H1 (cell line): ENCODE data around the gene RNF145. TPM values are rescaled to one million over a fixed set of nuclear protein-coding genes. Genes with fewer than 3 reads are reported as not detected.

Source experiments
- CTCF ChIA-PET: fragments of 300-600 bp; sonication (Branson Sonifier 250); formaldehyde crosslinking; loops from one replicate; lab custom pipeline; 2021; ENCODE audit not compliant: partially characterized antibody; lab: Charles Lee
- POLR2A ChIA-PET: fragments of 300-600 bp; sonication (Branson Sonifier 250); formaldehyde crosslinking; loops from one replicate; lab custom pipeline; 2021; ENCODE audit warnings: inconsistent platforms; ENCODE audit not compliant: partially characterized antibody; lab: Charles Lee
- DNase-seq, 2 experiments: peaks; one replicate each; pipeline versions ENCODE4 v3.0.0 to v3.0.0-alpha.2; 2010 to 2022; ENCODE audit warnings: low spot score in 2 of 2, low read depth in 1 of 2, mixed read lengths in 1 of 2
- FAIRE-seq: peaks from 2 replicates; lab custom pipeline; 2011; peaks lifted over from hg19 to GRCh38; lab: Jason Lieb, UNC
- H2AFZ ChIP-seq: 2 replicates; pipeline ENCODE4 v1.8.1; 2012; ENCODE audit warnings: low read length, inconsistent platforms
- H2AK5ac ChIP-seq: 2 replicates; pipeline ENCODE4 v1.6.1; 2013; ENCODE audit warnings: low read depth, low read length
- H2BK120ac ChIP-seq: replicated peaks from 2 replicates; pipeline ENCODE3; 2013; ENCODE audit warnings: low read depth, low read length, inconsistent platforms
- H2BK12ac ChIP-seq: 2 replicates; pipeline ENCODE4 v1.6.1; 2013; ENCODE audit warnings: low read depth, low read length
- H2BK15ac ChIP-seq: 2 replicates; pipeline ENCODE4 v1.6.1; 2013; ENCODE audit warnings: low read length
- H2BK20ac ChIP-seq: 2 replicates; pipeline ENCODE4 v1.6.1; 2013; ENCODE audit warnings: low read length
- H2BK5ac ChIP-seq: 2 replicates; pipeline ENCODE4 v1.6.1; 2013; ENCODE audit warnings: low read depth, low read length
- H3K14ac ChIP-seq: 2 replicates; pipeline ENCODE4 v1.6.1; 2013; ENCODE audit warnings: inconsistent platforms; ENCODE audit not compliant: insufficient read length
- H3K18ac ChIP-seq: 2 replicates; pipeline ENCODE4 v1.6.1; 2013; ENCODE audit warnings: low read length; ENCODE audit errors: extremely low read depth
- H3K23ac ChIP-seq: 2 replicates; pipeline ENCODE4 v1.6.1; 2013; ENCODE audit warnings: inconsistent platforms; ENCODE audit not compliant: insufficient read length
- H3K23me2 ChIP-seq: 2 replicates; pipeline ENCODE4 v1.6.1; 2013; ENCODE audit warnings: low read depth, low read length
- H3K27ac ChIP-seq: 2 replicates; pipeline ENCODE4 v1.6.1; 2011; ENCODE audit warnings: low read depth, low read length, inconsistent platforms
- H3K27me3 ChIP-seq, 4 experiments: replicated peaks in 1 of 4; 1 replicate in 1 of 4; 2 replicates in 3 of 4; pipeline versions ENCODE4 v1.6.1 to v1.8.1; 2011 to 2013; ENCODE audit warnings: low read length in 3 of 4, mild to moderate bottlenecking in 3 of 4, inconsistent platforms in 2 of 4, mixed read lengths in 2 of 4, moderate library complexity in 1 of 4; ENCODE audit not compliant: control insufficient read depth in 3 of 4, insufficient read depth in 3 of 4; ENCODE audit errors: extremely low read depth in 1 of 4
- H3K36me3 ChIP-seq, 4 experiments: 2 replicates each; pipeline versions ENCODE4 v1.6.1 to v1.8.1; 2011 to 2013; ENCODE audit warnings: mild to moderate bottlenecking in 4 of 4, low read length in 3 of 4, moderate library complexity in 2 of 4, control low read depth in 1 of 4, inconsistent platforms in 1 of 4; ENCODE audit not compliant: insufficient read depth in 4 of 4, control insufficient read depth in 2 of 4
- H3K4ac ChIP-seq: replicated peaks from 2 replicates; pipeline ENCODE3; 2013; ENCODE audit warnings: low read length, low read depth, mixed read lengths, inconsistent platforms; ENCODE audit not compliant: insufficient read length
- H3K4me1 ChIP-seq, 4 experiments: replicated peaks in 1 of 4; 1 replicate in 1 of 4; 2 replicates in 3 of 4; pipeline versions ENCODE4 v1.6.1 to v1.8.1; 2011 to 2013; ENCODE audit warnings: low read length in 3 of 4, inconsistent platforms in 2 of 4, mixed read lengths in 1 of 4; ENCODE audit not compliant: insufficient read depth in 4 of 4, control insufficient read depth in 3 of 4
- H3K4me2 ChIP-seq, 2 experiments: 2 replicates each; pipeline versions ENCODE4 v1.6.1 to v1.8.1; 2011 to 2013; ENCODE audit warnings: low read depth in 2 of 2, low read length in 2 of 2, control low read depth in 1 of 2, inconsistent platforms in 1 of 2, mild to moderate bottlenecking in 1 of 2; ENCODE audit not compliant: insufficient read depth in 1 of 2
- H3K4me3 ChIP-seq, 4 experiments: fragments of 200-600, 300-600 bp in 1 of 4; sonication (generic), shearing (Covaris generic), sonication (Bioruptor Twin) in 1 of 4; 2 replicates each; pipeline versions ENCODE4 v1.5.1 to v1.8.1; 2011 to 2016; ENCODE audit warnings: low read length in 4 of 4, low read depth in 3 of 4, control low read depth in 2 of 4, inconsistent platforms in 2 of 4, mild to moderate bottlenecking in 2 of 4, mixed read lengths in 1 of 4, moderate library complexity in 1 of 4; ENCODE audit not compliant: insufficient read depth in 2 of 4; ENCODE audit errors: extremely low read depth in 1 of 4
- H3K56ac ChIP-seq: replicated peaks from 2 replicates; pipeline ENCODE3; 2013; ENCODE audit warnings: low read depth, mild to moderate bottlenecking, mixed read lengths, low read length, inconsistent platforms; ENCODE audit not compliant: insufficient read length
- H3K79me1 ChIP-seq: 2 replicates; pipeline ENCODE4 v1.6.1; 2013; ENCODE audit warnings: low read depth, low read length, control low read depth
- H3K79me2 ChIP-seq, 2 experiments: 2 replicates each; pipeline versions ENCODE4 v1.6.1 to v1.8.1; 2012 to 2013; ENCODE audit warnings: low read length in 2 of 2, mild to moderate bottlenecking in 2 of 2, inconsistent platforms in 1 of 2; ENCODE audit not compliant: insufficient read depth in 2 of 2, control insufficient read depth in 1 of 2
- H3K9ac ChIP-seq, 4 experiments: replicated peaks in 1 of 4; 1 replicate in 1 of 4; 2 replicates in 3 of 4; pipeline versions ENCODE4 v1.6.1 to v1.8.1; 2011 to 2013; ENCODE audit warnings: low read depth in 3 of 4, low read length in 3 of 4, control low read depth in 2 of 4, mild to moderate bottlenecking in 2 of 4, moderate library complexity in 2 of 4, inconsistent platforms in 1 of 4; ENCODE audit errors: extremely low read depth in 1 of 4
- H3K9me3 ChIP-seq, 2 experiments: 2 replicates each; pipeline versions ENCODE4 v1.6.1 to v1.8.1; 2012 to 2013; ENCODE audit warnings: mild to moderate bottlenecking in 2 of 2, moderate library complexity in 2 of 2, control low read depth in 1 of 2, inconsistent platforms in 1 of 2, low read depth in 1 of 2, low read length in 1 of 2, mixed read lengths in 1 of 2; ENCODE audit not compliant: insufficient read depth in 2 of 2
- H4K20me1 ChIP-seq, 2 experiments: replicated peaks in 1 of 2; 2 replicates each; pipeline versions ENCODE3 to v1.8.1; 2011 to 2013; ENCODE audit warnings: inconsistent platforms in 2 of 2, low read length in 2 of 2, mild to moderate bottlenecking in 1 of 2; ENCODE audit not compliant: insufficient read depth in 2 of 2, control insufficient read depth in 1 of 2
- H4K5ac ChIP-seq: 2 replicates; pipeline ENCODE4 v1.6.1; 2013; ENCODE audit warnings: low read length, low read depth, mixed read lengths, inconsistent platforms; ENCODE audit not compliant: insufficient read length
- H4K8ac ChIP-seq: 2 replicates; pipeline ENCODE4 v1.8.0; 2013; ENCODE audit warnings: mild to moderate bottlenecking, moderate library complexity, low read length, inconsistent platforms; ENCODE audit not compliant: insufficient read depth; ENCODE audit errors: extremely low read depth
- H4K91ac ChIP-seq: replicated peaks from 2 replicates; pipeline ENCODE3; 2013; ENCODE audit warnings: low read length, mixed read lengths, inconsistent platforms; ENCODE audit not compliant: insufficient read length
- ASH2L ChIP-seq: fragments of 200-600, 300-600 bp; sonication (generic); IDR thresholded peaks from one replicate; pipeline ENCODE4 v1.7.1; 2017; ENCODE audit warnings: low read length
- BCL11A ChIP-seq, 2 experiments: IDR thresholded peaks; one replicate each; pipeline ENCODE4 v1.6.1; 2011; ENCODE audit warnings: low read depth in 2 of 2, low read length in 2 of 2, mild to moderate bottlenecking in 2 of 2
- CBX5 ChIP-seq: fragments of 300-800, 300-1000 bp; sonication (generic); IDR thresholded peaks from 2 replicates; pipeline ENCODE4 v1.7.1; 2016; ENCODE audit warnings: antibody characterized with exemption, low read length, low read depth
- CEBPB ChIP-seq: IDR thresholded peaks from 2 replicates; pipeline ENCODE4 v1.6.1; 2012; ENCODE audit warnings: low read depth, low read length
- CHD1 ChIP-seq: IDR thresholded peaks from 2 replicates; pipeline ENCODE4 v1.6.1; 2012; ENCODE audit warnings: low read depth, low read length, improper control_type of control experiment
- CHD2 ChIP-seq: IDR thresholded peaks from 2 replicates; pipeline ENCODE4 v1.6.1; 2012; ENCODE audit warnings: low read length, improper control_type of control experiment
- CTCF ChIP-seq, 3 experiments: IDR thresholded peaks; 1 replicate in 2 of 3; 2 replicates in 1 of 3; pipeline versions ENCODE4 v1.5.1 to v1.6.1; 2011; ENCODE audit warnings: low read length in 3 of 3, mild to moderate bottlenecking in 3 of 3, inconsistent platforms in 2 of 3, low read depth in 1 of 3, moderate library complexity in 1 of 3; ENCODE audit not compliant: insufficient read depth in 1 of 3; ENCODE audit errors: control extremely low read depth in 1 of 3
- GTF2F1 ChIP-seq: IDR thresholded peaks from 2 replicates; pipeline ENCODE4 v1.6.1; 2012; ENCODE audit warnings: low read depth, low read length, improper control_type of control experiment, borderline replicate concordance
- NRF1 ChIP-seq: IDR thresholded peaks from 2 replicates; pipeline ENCODE4 v1.6.1; 2011; ENCODE audit warnings: mild to moderate bottlenecking, low read depth, low read length, improper control_type of control experiment
- SUZ12 ChIP-seq: fragments of 200-600 bp; sonication (generic); IDR thresholded peaks from 2 replicates; pipeline ENCODE4 v1.6.1; 2012; ENCODE audit warnings: mild to moderate bottlenecking, inconsistent platforms, low read length, moderate library complexity, mixed read lengths
- TCF12 ChIP-seq: IDR thresholded peaks from 2 replicates; pipeline ENCODE4 v1.6.1; 2011; ENCODE audit warnings: low read depth, mild to moderate bottlenecking, low read length
- WGBS, 2 experiments: shearing (Covaris generic) in 1 of 2; methylation state at CpG; one replicate each; pipeline versions ENCODE4 v1.1.6 to v1.1.7; 2013 to 2015; ENCODE audit warnings: low lambda C conversion rate in 2 of 2, mixed read lengths in 2 of 2, inconsistent platforms in 1 of 2, low coverage in 1 of 2, missing lambda C conversion rate in 1 of 2; ENCODE audit not compliant: insufficient replicate concordance in 2 of 2, insufficient coverage in 1 of 2, insufficient read length in 1 of 2; ENCODE audit errors: extremely low coverage in 1 of 2, missing lambda C conversion rate in 1 of 2; 5-methylcytosine and 5-hydroxymethylcytosine counted together
- polyA plus RNA-seq, 7 experiments: library from polyadenylated mRNA; depleted of rRNA in 3 of 7; stranded (reverse) in 5 of 7; unstranded in 2 of 7; fragments of >200 nt in 5 of 7; fragments of 200-250 nt in 2 of 7; gene quantifications; 1 replicate in 5 of 7; 2 replicates in 1 of 7; 4 replicates in 1 of 7; pipeline versions ENCODE4 v1.2.1 to v1.2.3, GENCODE V29; 2011 to 2013; ENCODE audit warnings: missing spikeins in 2 of 7, mixed read lengths in 2 of 7
- total RNA-seq: library from RNA; stranded (reverse); fragmentation: NEBNext Ultra II Directional; extraction: Animal tissue kit (Norgen Biotek cat#: 25700); gene quantifications from 2 replicates; pipeline ENCODE4 v1.2.1, GENCODE V29; 2021
- TF ChIP-seq, protein P1 (sequence below): IDR thresholded peaks from 2 replicates; pipeline ENCODE4 v1.6.1; 2012; ENCODE audit warnings: inconsistent platforms

RNF145 gene
- total and polyA plus RNA-seq, 2 of the 8 experiments (the other 6 are each of a cell fraction or from before 2014, with no cell fraction given), result 34.2 to 72.5 TPM

GRCh38 chr5:159258361-159258760, 49.0 kb upstream of the RNF145 start:
- no peak for FAIRE-seq
- H3K23ac ChIP-seq, result no peak overlapping the region

More at GRCh38 chr5:159258361-159258760, 49.0 kb upstream of the RNF145 start:
- no peak overlapping the region for H4K5ac ChIP-seq
- H2BK120ac ChIP-seq, result no peak overlapping the region
- no peak overlapping the region for H3K4ac ChIP-seq
- H2BK15ac ChIP-seq, result no peak overlapping the region
- H3K27ac ChIP-seq, result no peak overlapping the region
- TF ChIP-seq BCL11A (IDR thresholded peaks at IDR 0.05; ENCODE audit: low read depth in 2 of 2, low read length in 2 of 2), result no peak
- no peak for TF ChIP-seq CBX5
- TF ChIP-seq CHD2, result no peak
- TF ChIP-seq CHD1, result no peak
- no peak for TF ChIP-seq CEBPB
- no peak for TF ChIP-seq CTCF (IDR thresholded peaks at IDR 0.05; ENCODE audit: control extremely low read depth in 1 of 3, insufficient read depth in 1 of 3, low read depth in 1 of 3, low read length in 3 of 3)
- TF ChIP-seq SUZ12, result no peak
- no peak for TF ChIP-seq GTF2F1
- TF ChIP-seq TCF12, result no peak
- no peak for TF ChIP-seq NRF1
- TF ChIP-seq, protein P1, sequence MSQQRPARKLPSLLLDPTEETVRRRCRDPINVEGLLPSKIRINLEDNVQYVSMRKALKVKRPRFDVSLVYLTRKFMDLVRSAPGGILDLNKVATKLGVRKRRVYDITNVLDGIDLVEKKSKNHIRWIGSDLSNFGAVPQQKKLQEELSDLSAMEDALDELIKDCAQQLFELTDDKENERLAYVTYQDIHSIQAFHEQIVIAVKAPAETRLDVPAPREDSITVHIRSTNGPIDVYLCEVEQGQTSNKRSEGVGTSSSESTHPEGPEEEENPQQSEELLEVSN, result no peak
- TF ChIP-seq ASH2L, result no peak
- TF ChIP-seq, all 59 proteins: peak for 0
- Histone ChIP-seq H3K9ac (no peak overlapping the region), H3K27me3 (peaks cover 0 to 8% (median under 1%) of the 10 kb centered on the region in 4 experiments; a peak in 2 of 7 replicates), H3K79me2 (0 out of 4 replicates have a peak, but pooled peaks cover 0 to under 1% of the 10 kb centered on the region in 2 experiments), H4K20me1 (no peaks in the 10 kb centered on the region), H2BK5ac (no peak overlapping the region), H2BK12ac (no peak overlapping the region), H3K36me3 (no peaks in the 10 kb centered on the region), H3K18ac (no peak overlapping the region), H4K91ac (no peak overlapping the region), H3K4me3 (no peak overlapping the region), H2AK5ac (no peak overlapping the region), H3K79me1 (peaks cover 3% of the 10 kb centered on the region; the same call in 1 of the 2 replicates), H3K4me1 (no peaks in the 10 kb centered on the region; a peak in 3 of 7 replicates), H3K4me2 (no peak overlapping the region), H2AFZ (no peak overlapping the region), H3K14ac (no peak overlapping the region), H4K8ac (no peak overlapping the region), H3K23me2 (peaks cover 5% of the 10 kb centered on the region), H2BK20ac (no peak overlapping the region), H3K56ac (no peak overlapping the region), H3K9me3 (no peaks in the 10 kb centered on the region)
- DNase-seq, result no peak
- ChIA-PET POLR2A (no interaction called here), CTCF (no interaction called here)
- 94% methylated on average over 2 of the region's 2 CpGs; no CpG with 5 or more reads in 1 of the 2 experiments for WGBS, 2 experiments
